GM12878 (cell line): ENCODE data around the gene UBXN4. TPM values are rescaled to one million over a fixed set of nuclear protein-coding genes. Genes with fewer than 3 reads are reported as not detected.
A peak's percentile ranks its signal among the peaks of the same experiment; 100 is the strongest.

Source experiments
- ATAC-seq: fragments of 200-7000 bp; cut with Tn5 transposase; 3 replicates; pipeline ENCODE4 v1.9.1; 2020; ENCODE audit warnings: mild to moderate bottlenecking, moderate library complexity
- BruUV-seq: library from RNA; stranded (reverse); fragments of 400-500 nt; replicated peaks from 2 replicates; lab custom pipeline; 2021; lab: Mats Ljungman, UMichigan
- CTCF ChIA-PET: fragments of 300-600 bp; sonication (Branson Sonifier 250); formaldehyde crosslinking; extraction: SDS; loops from one replicate; lab custom pipeline; 2021; ENCODE audit warnings: inconsistent platforms; lab: Yijun Ruan, JAX
- POLR2A ChIA-PET: fragments of 350-600 bp; formaldehyde crosslinking; extraction: SDS; loops from one replicate; lab custom pipeline; 2021; ENCODE audit warnings: inconsistent platforms; lab: Charles Lee
- RAD21 ChIA-PET: fragments of 300-600 bp; sonication (Branson Sonifier 250); formaldehyde crosslinking; loops from one replicate; lab custom pipeline; 2023; ENCODE audit warnings: antibody characterized with exemption; ENCODE audit not compliant: unreplicated experiment; lab: Charles Lee
- SMC1A ChIA-PET: fragments of 300-600 bp; sonication (Branson Sonifier 250); formaldehyde crosslinking; loops from one replicate; lab custom pipeline; 2023; ENCODE audit not compliant: unreplicated experiment, uncharacterized antibody; lab: Charles Lee
- DNase-seq: peaks from one replicate; pipeline ENCODE4 v3.0.0-alpha.2; 2011; ENCODE audit warnings: low read depth, low spot score
- FAIRE-seq: peaks from 3 replicates; lab custom pipeline; 2011; peaks lifted over from hg19 to GRCh38; lab: Jason Lieb, UNC
- H2AFZ ChIP-seq: 2 replicates; pipeline ENCODE4 v1.6.0; 2011; ENCODE audit warnings: low read depth, low read length, control low read depth; ENCODE audit not compliant: control insufficient read depth
- H3K27ac ChIP-seq: 2 replicates; pipeline ENCODE4 v1.5.1; 2011; ENCODE audit warnings: control low read depth; ENCODE audit not compliant: control insufficient read depth, insufficient read depth
- H3K27me3 ChIP-seq, 2 experiments: replicated peaks in 1 of 2; 2 replicates each; pipeline versions ENCODE4 v1.6.0 to v1.6.1; 2011; ENCODE audit warnings: low read length in 1 of 2; ENCODE audit not compliant: control insufficient read depth in 2 of 2, insufficient read depth in 2 of 2
- H3K36me3 ChIP-seq, 2 experiments: 2 replicates each; pipeline ENCODE4 v1.5.1; 2011; ENCODE audit warnings: low read length in 1 of 2; ENCODE audit not compliant: control insufficient read depth in 2 of 2, insufficient read depth in 2 of 2
- H3K4me1 ChIP-seq: 2 replicates; pipeline ENCODE4 v1.6.1; 2011; ENCODE audit warnings: mild to moderate bottlenecking, low read length, moderate library complexity, mixed read lengths; ENCODE audit not compliant: control insufficient read depth, insufficient read depth
- H3K4me2 ChIP-seq: 2 replicates; pipeline ENCODE4 v1.6.0; 2011; ENCODE audit warnings: control low read depth; ENCODE audit not compliant: control insufficient read depth, insufficient read depth
- H3K4me3 ChIP-seq: fragments of 200-600 bp; sonication (generic); 2 replicates; pipeline ENCODE4 v1.5.1; 2016
- H3K79me2 ChIP-seq: 2 replicates; pipeline ENCODE4 v1.6.0; 2011; ENCODE audit warnings: low read length; ENCODE audit not compliant: control insufficient read depth, insufficient read depth
- H3K9ac ChIP-seq: 2 replicates; pipeline ENCODE4 v1.8.0; 2011; ENCODE audit warnings: low read length, control low read depth, mixed read lengths; ENCODE audit not compliant: control insufficient read depth, insufficient read depth
- H3K9me3 ChIP-seq: replicated peaks from 3 replicates; pipeline ENCODE4 v1.5.1; 2011; ENCODE audit warnings: mild to moderate bottlenecking, low read length; ENCODE audit not compliant: control insufficient read depth, insufficient read depth
- H4K20me1 ChIP-seq: 2 replicates; pipeline ENCODE4 v1.6.0; 2011; ENCODE audit not compliant: control insufficient read depth, insufficient read depth
- ATF7 ChIP-seq: fragments of 450-650 bp; IDR thresholded peaks from 2 replicates; pipeline ENCODE4 v1.6.1; 2016; ENCODE audit warnings: low read depth, mild to moderate bottlenecking
- BACH1 ChIP-seq: fragments of 450-650 bp; IDR thresholded peaks from 2 replicates; pipeline ENCODE4 v1.6.1; 2017; ENCODE audit warnings: mild to moderate bottlenecking, borderline replicate concordance
- CHD2 ChIP-seq: IDR thresholded peaks from 2 replicates; pipeline ENCODE4 v1.6.1; 2011; ENCODE audit warnings: low read depth, low read length, improper control_type of control experiment, borderline replicate concordance
- DPF2 ChIP-seq: fragments of 450-650 bp; IDR thresholded peaks from 2 replicates; pipeline ENCODE4 v1.6.1; 2017; ENCODE audit warnings: mild to moderate bottlenecking
- PML ChIP-seq: IDR thresholded peaks from 2 replicates; pipeline ENCODE4 v1.6.1; 2012; ENCODE audit warnings: low read length, inconsistent platforms
- SMAD1 ChIP-seq: fragments of 450-650 bp; IDR thresholded peaks from 2 replicates; pipeline ENCODE4 v1.6.1; 2018; ENCODE audit warnings: mild to moderate bottlenecking, low read depth; ENCODE audit not compliant: partially characterized antibody
- SMARCA5 ChIP-seq: fragments of 450-650 bp; IDR thresholded peaks from 2 replicates; pipeline ENCODE4 v1.6.1; 2017; ENCODE audit warnings: mild to moderate bottlenecking
- ZNF217 ChIP-seq: fragments of 450-650 bp; IDR thresholded peaks from 2 replicates; pipeline ENCODE4 v1.6.1; 2017; ENCODE audit warnings: antibody characterized with exemption, mild to moderate bottlenecking
- WGBS: methylation state at CpG from one replicate; pipeline ENCODE4 v1.1.6; 2016; ENCODE audit warnings: low lambda C conversion rate; ENCODE audit not compliant: insufficient replicate concordance, insufficient coverage; ENCODE audit errors: missing lambda C conversion rate; 5-methylcytosine and 5-hydroxymethylcytosine counted together
- in situ Hi-C: fragments of 300-500 bp; cut with MboI; formaldehyde crosslinking; loops from 9 replicates; pipeline ENCODE4 v1.14.3; 2018; ENCODE audit warnings: mixed read lengths
- intact Hi-C: fragments of 100-400 bp; cut with micrococcal nuclease; formaldehyde crosslinking; loops from one replicate; pipeline ENCODE4 v1.14.2; 2022; ENCODE audit not compliant: unreplicated experiment
- polyA plus RNA-seq, 11 experiments: library from polyadenylated mRNA; depleted of rRNA in 4 of 11; unstranded in 6 of 11; stranded (reverse) in 5 of 11; fragments of >200 nt; fragmentation: Nextera tagmentation in 4 of 11; fragmentation: Illumina TruSeq in 1 of 11; extraction: Ambion mirVana in 4 of 11; extraction: Trizol in 1 of 11; gene quantifications; 1 replicate in 1 of 11; 2 replicates in 10 of 11; pipeline versions ENCODE4 v1.2.1 to v1.2.3, GENCODE V29; 2011 to 2016; ENCODE audit warnings: inconsistent platforms in 2 of 11, missing spikeins in 2 of 11, low read depth in 1 of 11
- total RNA-seq, 4 experiments: library from RNA; depleted of rRNA in 3 of 4; stranded (reverse); fragments of >200 nt in 3 of 4; fragmentation: Illumina TruSeq in 1 of 4; extraction: Trizol in 1 of 4; gene quantifications; 2 replicates each; pipeline versions ENCODE4 v1.2.1 to v1.2.3, GENCODE V29; 2013 to 2021
- TF ChIP-seq, protein P1 (sequence below): IDR thresholded peaks from 2 replicates; pipeline ENCODE4 v1.6.1; 2012; ENCODE audit warnings: low read depth, low read length, improper control_type of control experiment
- TF ChIP-seq, protein P2 (sequence below): fragments of 450-650 bp; IDR thresholded peaks from 2 replicates; pipeline ENCODE4 v1.6.1; 2017; ENCODE audit warnings: borderline replicate concordance
- TF ChIP-seq, protein P3 (sequence below): IDR thresholded peaks from 2 replicates; pipeline ENCODE4 v1.6.1; 2012; ENCODE audit warnings: low read depth, low read length, improper control_type of control experiment

Gene UBXN4
- total and polyA plus RNA-seq, 10 of the 15 experiments (the other 5 are each of a cell fraction or from before 2014, with no cell fraction given), result 52.6 to 133 (median 71.9) TPM

DNA sequence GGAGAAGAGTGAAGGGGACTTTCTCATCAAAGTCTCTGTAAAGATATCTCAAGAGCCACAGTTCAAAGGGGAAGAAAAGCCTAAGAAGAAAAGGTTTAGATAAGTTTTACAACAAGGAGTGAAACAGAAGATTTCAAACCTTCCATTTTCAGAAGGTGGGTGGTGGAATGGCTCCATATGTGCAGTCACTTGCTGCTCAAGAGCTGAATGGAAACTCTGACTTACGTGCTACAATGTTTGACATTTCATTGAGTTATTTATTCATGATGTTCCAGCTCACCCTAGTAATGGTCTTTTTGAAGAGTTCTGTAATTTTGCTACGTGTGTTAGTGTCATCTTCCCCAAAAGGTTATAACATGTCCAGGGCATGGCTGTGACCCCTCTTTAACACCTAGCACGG lies 73.6 kb downstream of the UBXN4 start:
- Histone ChIP-seq H3K4me1 (peaks cover 19% of the 10 kb centered on the region), H3K4me2 (no peak overlapping the region), H3K9ac (no peak overlapping the region), H3K27ac (no peak overlapping the region), H3K9me3 (peaks cover 2% of the 10 kb centered on the region; the same call in 2 of the 3 replicates), H3K27me3 (no peaks in the 10 kb centered on the region), H3K4me3 (no peak overlapping the region), H3K36me3 (no peaks in the 10 kb centered on the region), H2AFZ (no peak overlapping the region), H3K79me2 (no peaks in the 10 kb centered on the region), H4K20me1 (no peaks in the 10 kb centered on the region)
- WGBS, result 24% methylated on average over 3 of the region's 3 CpGs
- intact Hi-C loops (no loop called here), in situ Hi-C loops (no loop called here)
- RAD21 ChIA-PET, result interaction anchor here (1.0 kb wide), 1 partner anchor 244 kb away, joined by 3 read pairs; no protein-coding TSS in a partner anchor
- FAIRE-seq (peak; percentile 57), DNase-seq (no peak)
- SMC1A ChIA-PET, result interaction anchor here (1.5 kb wide), 1 partner anchor 10 kb away, joined by 5 read pairs; no protein-coding TSS in a partner anchor
- CTCF ChIA-PET, result interaction anchor here (1.0 to 2.9 kb wide), 4 partner anchors 18 to 569 kb away, joined by 3 to 19 read pairs (median 3); no protein-coding TSS in a partner anchor
- no TSS peak for BruUV-seq
- POLR2A ChIA-PET, result no interaction called here
- no peak for TF ChIP-seq ZNF217
- TF ChIP-seq ATF7, result peak; percentile 36; the same call in 1 of the 2 replicates
- TF ChIP-seq, all 136 proteins: peak for 1
- ATAC-seq, result no peak

DNA sequence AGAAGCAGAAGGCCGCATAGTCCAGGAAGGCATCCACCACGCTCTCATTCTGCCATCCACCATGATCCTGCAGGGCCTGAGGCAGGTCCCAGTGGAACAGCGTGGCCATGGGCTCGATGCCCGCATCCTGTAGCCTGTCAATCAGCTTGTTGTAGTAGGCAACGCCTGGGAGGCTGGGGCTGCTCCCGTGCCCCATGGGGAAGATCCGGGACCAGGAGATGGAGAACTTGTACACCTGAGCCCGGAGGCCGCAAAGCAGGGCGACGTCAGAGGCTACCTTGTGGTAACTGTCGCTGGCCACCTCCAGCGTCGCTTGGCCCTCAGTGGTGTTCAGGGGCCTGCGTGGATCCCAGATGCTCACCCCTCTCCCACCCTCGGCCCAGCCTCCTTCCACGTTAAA lies 75.8 kb downstream of the UBXN4 start:
- in situ Hi-C loops, result no loop called here
- peaks cover 33% of the 10 kb centered on the region for H3K4me1 ChIP-seq
- ChIA-PET RAD21 (no interaction called here), SMC1A (no interaction called here), CTCF (interaction anchor here (1.3 to 1.8 kb wide), 2 partner anchors 20 to 813 kb away, joined by 3 to 7 read pairs; no protein-coding TSS in a partner anchor), POLR2A (interaction anchor here (0.5 kb wide), 1 partner anchor 669 kb away, joined by 4 read pairs; no protein-coding TSS in a partner anchor)
- H3K27me3 ChIP-seq, result no peaks in the 10 kb centered on the region
- no peak overlapping the region for H3K27ac ChIP-seq
- peaks cover 4% of the 10 kb centered on the region for H3K9me3 ChIP-seq
- H3K79me2 ChIP-seq, result peaks cover 5% of the 10 kb centered on the region; the same call in 1 of the 2 replicates
- H4K20me1 ChIP-seq, result no peaks in the 10 kb centered on the region
- H3K4me3 ChIP-seq, result no peak overlapping the region
- FAIRE-seq, result no peak
- no peak for DNase-seq
- BruUV-seq, result no TSS peak
- WGBS, result 91% methylated on average over 18 of the region's 18 CpGs
- H3K4me2 ChIP-seq, result no peak overlapping the region
- TF ChIP-seq, protein P1, sequence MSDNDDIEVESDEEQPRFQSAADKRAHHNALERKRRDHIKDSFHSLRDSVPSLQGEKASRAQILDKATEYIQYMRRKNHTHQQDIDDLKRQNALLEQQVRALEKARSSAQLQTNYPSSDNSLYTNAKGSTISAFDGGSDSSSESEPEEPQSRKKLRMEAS, result no peak
- TF ChIP-seq SMAD1, result no peak
- TF ChIP-seq, protein P2, sequence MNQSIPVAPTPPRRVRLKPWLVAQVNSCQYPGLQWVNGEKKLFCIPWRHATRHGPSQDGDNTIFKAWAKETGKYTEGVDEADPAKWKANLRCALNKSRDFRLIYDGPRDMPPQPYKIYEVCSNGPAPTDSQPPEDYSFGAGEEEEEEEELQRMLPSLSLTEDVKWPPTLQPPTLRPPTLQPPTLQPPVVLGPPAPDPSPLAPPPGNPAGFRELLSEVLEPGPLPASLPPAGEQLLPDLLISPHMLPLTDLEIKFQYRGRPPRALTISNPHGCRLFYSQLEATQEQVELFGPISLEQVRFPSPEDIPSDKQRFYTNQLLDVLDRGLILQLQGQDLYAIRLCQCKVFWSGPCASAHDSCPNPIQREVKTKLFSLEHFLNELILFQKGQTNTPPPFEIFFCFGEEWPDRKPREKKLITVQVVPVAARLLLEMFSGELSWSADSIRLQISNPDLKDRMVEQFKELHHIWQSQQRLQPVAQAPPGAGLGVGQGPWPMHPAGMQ, result no peak
- TF ChIP-seq PML, result no peak
- no peak for TF ChIP-seq CHD2
- TF ChIP-seq, protein P3, sequence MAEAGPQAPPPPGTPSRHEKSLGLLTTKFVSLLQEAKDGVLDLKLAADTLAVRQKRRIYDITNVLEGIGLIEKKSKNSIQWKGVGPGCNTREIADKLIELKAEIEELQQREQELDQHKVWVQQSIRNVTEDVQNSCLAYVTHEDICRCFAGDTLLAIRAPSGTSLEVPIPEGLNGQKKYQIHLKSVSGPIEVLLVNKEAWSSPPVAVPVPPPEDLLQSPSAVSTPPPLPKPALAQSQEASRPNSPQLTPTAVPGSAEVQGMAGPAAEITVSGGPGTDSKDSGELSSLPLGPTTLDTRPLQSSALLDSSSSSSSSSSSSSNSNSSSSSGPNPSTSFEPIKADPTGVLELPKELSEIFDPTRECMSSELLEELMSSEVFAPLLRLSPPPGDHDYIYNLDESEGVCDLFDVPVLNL, result no peak
- TF ChIP-seq DPF2, result no peak
- TF ChIP-seq SMARCA5, result no peak
- TF ChIP-seq BACH1, result no peak
- TF ChIP-seq, all 136 proteins: peak for 0
- Histone ChIP-seq H3K36me3 (no peaks in the 10 kb centered on the region), H2AFZ (no peak overlapping the region), H3K9ac (no peak overlapping the region)
- ATAC-seq, result no peak
- intact Hi-C loops, result no loop called here
